ENCODE data around the gene ISX. TPM values are rescaled to one million over a fixed set of nuclear protein-coding genes. Genes with fewer than 3 reads are reported as not detected.

ISX gene
- total and polyA plus RNA-seq, 10 of the 15 experiments (the other 5 are each of a cell fraction or from before 2014, with no cell fraction given), result 0.05 to 0.66 (median 0.25) TPM

GRCh38 chr22:35113341-35113740 lies 47.4 kb downstream of the ISX start (continued):
- no peak for TF ChIP-seq USF2 (IDR thresholded peaks at IDR 0.05; ENCODE audit: borderline replicate concordance, low read depth, low read length)
- no peak for TF ChIP-seq ZNF274 (IDR thresholded peaks at IDR 0.05; ENCODE audit: insufficient read depth, insufficient read length)
- no peak for TF ChIP-seq JUND (IDR thresholded peaks at IDR 0.05; ENCODE audit: low read depth, low read length)
- TF ChIP-seq TCF12 (IDR thresholded peaks at IDR 0.05; ENCODE audit: low read depth, low read length), result no peak
- TF ChIP-seq CBX5 (IDR thresholded peaks at IDR 0.05; ENCODE audit: low read depth), result no peak

GRCh38 chr22:35114131-35114980 lies 48.4 kb downstream of the ISX start:
- in situ Hi-C loops (cut with MboI) (no loop called here), intact Hi-C loops (cut with micrococcal nuclease; ENCODE audit: unreplicated experiment) (no loop called here)
- WGBS (ENCODE audit: insufficient coverage, insufficient replicate concordance, low lambda C conversion rate, missing lambda C conversion rate), result 41% methylated on average over 14 of the region's 14 CpGs
- FAIRE-seq (no peak), ATAC-seq (no peak), DNase-seq (ENCODE audit: low read depth, low spot score) (no peak)
- SMC1A ChIA-PET (ENCODE audit: uncharacterized antibody, unreplicated experiment), result interaction anchor here (1.3 kb wide), 1 partner anchor 10 kb away, joined by 3 read pairs; no protein-coding TSS in a partner anchor
- CTCF ChIA-PET, result interaction anchor here (0.6 to 1.8 kb wide), 3 partner anchors 10 to 92 kb away, joined by 3 to 6 read pairs (median 3); no protein-coding TSS in a partner anchor
- H3K9me3 ChIP-seq (replicated peaks; ENCODE audit: control insufficient read depth, insufficient read depth, low read length), result no peaks in the 10 kb centered on the region; the same call in 2 of the 3 replicates
- H2AFZ ChIP-seq (ENCODE audit: control insufficient read depth, low read depth, low read length), result no peak overlapping the region
- H3K4me1 ChIP-seq (ENCODE audit: control insufficient read depth, insufficient read depth, low read length), result no peaks in the 10 kb centered on the region
- POLR2A ChIA-PET, result interaction anchor here (1.0 to 1.4 kb wide), 2 partner anchors 14 to 17 kb away, joined by 3 to 7 read pairs; no protein-coding TSS in a partner anchor
- RAD21 ChIA-PET (ENCODE audit: unreplicated experiment), result no interaction called here
- no peak overlapping the region for H3K27ac ChIP-seq (ENCODE audit: control insufficient read depth, insufficient read depth)
- H3K36me3 ChIP-seq (ENCODE audit: control insufficient read depth in 2 of 2, insufficient read depth in 2 of 2, low read length in 1 of 2), result no peaks in the 10 kb centered on the region
- H3K79me2 ChIP-seq (ENCODE audit: control insufficient read depth, insufficient read depth, low read length), result no peaks in the 10 kb centered on the region
- no TSS peak for BruUV-seq (replicated peaks)
- H3K4me3 ChIP-seq, result no peak overlapping the region
- H3K27me3 ChIP-seq (replicated peaks in 1 of 2; ENCODE audit: control insufficient read depth in 2 of 2, insufficient read depth in 2 of 2, low read length in 1 of 2), result no peaks in the 10 kb centered on the region
- H4K20me1 ChIP-seq (ENCODE audit: control insufficient read depth, insufficient read depth), result no peaks in the 10 kb centered on the region
- no peak overlapping the region for H3K4me2 ChIP-seq (ENCODE audit: control insufficient read depth, insufficient read depth)
- H3K9ac ChIP-seq (ENCODE audit: control insufficient read depth, insufficient read depth, low read length), result no peak overlapping the region
- TF ChIP-seq, protein P1, sequence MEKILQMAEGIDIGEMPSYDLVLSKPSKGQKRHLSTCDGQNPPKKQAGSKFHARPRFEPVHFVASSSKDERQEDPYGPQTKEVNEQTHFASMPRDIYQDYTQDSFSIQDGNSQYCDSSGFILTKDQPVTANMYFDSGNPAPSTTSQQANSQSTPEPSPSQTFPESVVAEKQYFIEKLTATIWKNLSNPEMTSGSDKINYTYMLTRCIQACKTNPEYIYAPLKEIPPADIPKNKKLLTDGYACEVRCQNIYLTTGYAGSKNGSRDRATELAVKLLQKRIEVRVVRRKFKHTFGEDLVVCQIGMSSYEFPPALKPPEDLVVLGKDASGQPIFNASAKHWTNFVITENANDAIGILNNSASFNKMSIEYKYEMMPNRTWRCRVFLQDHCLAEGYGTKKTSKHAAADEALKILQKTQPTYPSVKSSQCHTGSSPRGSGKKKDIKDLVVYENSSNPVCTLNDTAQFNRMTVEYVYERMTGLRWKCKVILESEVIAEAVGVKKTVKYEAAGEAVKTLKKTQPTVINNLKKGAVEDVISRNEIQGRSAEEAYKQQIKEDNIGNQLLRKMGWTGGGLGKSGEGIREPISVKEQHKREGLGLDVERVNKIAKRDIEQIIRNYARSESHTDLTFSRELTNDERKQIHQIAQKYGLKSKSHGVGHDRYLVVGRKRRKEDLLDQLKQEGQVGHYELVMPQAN (conservative IDR thresholded peaks at IDR 0.05), result no peak
- TF ChIP-seq ATF2 (IDR thresholded peaks at IDR 0.05; ENCODE audit: low read length) (no peak), PKNOX1 (IDR thresholded peaks at IDR 0.05) (no peak), CEBPB (IDR thresholded peaks at IDR 0.05; ENCODE audit: borderline replicate concordance in 1 of 2, low read depth in 2 of 2, low read length in 2 of 2) (no peak)
- TF ChIP-seq, protein P2, sequence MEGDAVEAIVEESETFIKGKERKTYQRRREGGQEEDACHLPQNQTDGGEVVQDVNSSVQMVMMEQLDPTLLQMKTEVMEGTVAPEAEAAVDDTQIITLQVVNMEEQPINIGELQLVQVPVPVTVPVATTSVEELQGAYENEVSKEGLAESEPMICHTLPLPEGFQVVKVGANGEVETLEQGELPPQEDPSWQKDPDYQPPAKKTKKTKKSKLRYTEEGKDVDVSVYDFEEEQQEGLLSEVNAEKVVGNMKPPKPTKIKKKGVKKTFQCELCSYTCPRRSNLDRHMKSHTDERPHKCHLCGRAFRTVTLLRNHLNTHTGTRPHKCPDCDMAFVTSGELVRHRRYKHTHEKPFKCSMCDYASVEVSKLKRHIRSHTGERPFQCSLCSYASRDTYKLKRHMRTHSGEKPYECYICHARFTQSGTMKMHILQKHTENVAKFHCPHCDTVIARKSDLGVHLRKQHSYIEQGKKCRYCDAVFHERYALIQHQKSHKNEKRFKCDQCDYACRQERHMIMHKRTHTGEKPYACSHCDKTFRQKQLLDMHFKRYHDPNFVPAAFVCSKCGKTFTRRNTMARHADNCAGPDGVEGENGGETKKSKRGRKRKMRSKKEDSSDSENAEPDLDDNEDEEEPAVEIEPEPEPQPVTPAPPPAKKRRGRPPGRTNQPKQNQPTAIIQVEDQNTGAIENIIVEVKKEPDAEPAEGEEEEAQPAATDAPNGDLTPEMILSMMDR (IDR thresholded peaks at IDR 0.05 in 2 of 3, conservative IDR thresholded peaks at IDR 0.05 in 1 of 3; ENCODE audit: control insufficient read depth in 2 of 3, extremely low read depth in 1 of 3, insufficient read depth in 1 of 3, low read depth in 3 of 3, low read length in 3 of 3), result no peak
- TF ChIP-seq, protein P3, sequence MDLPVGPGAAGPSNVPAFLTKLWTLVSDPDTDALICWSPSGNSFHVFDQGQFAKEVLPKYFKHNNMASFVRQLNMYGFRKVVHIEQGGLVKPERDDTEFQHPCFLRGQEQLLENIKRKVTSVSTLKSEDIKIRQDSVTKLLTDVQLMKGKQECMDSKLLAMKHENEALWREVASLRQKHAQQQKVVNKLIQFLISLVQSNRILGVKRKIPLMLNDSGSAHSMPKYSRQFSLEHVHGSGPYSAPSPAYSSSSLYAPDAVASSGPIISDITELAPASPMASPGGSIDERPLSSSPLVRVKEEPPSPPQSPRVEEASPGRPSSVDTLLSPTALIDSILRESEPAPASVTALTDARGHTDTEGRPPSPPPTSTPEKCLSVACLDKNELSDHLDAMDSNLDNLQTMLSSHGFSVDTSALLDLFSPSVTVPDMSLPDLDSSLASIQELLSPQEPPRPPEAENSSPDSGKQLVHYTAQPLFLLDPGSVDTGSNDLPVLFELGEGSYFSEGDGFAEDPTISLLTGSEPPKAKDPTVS (IDR thresholded peaks at IDR 0.05; ENCODE audit: low read depth, low read length), result no peak

All from GM12878 (cell line).